Natural killer cell (primary cell): ENCODE results near the gene CALR3. TPM values are rescaled to one million over a fixed set of nuclear protein-coding genes. Genes with fewer than 3 reads are reported as not detected.

Experiments used
- ATAC-seq, 3 donors: fragments of 150-1000 bp in 2 of 3; fragments of 200-7000 bp in 1 of 3; cut with Tn5 transposase; 1 replicate in 1 of 3; 2 replicates in 2 of 3; pipeline ENCODE4 v1.10.0; 2021; ENCODE audit warnings: mild to moderate bottlenecking in 2 of 3, moderate library complexity in 2 of 3
- DNase-seq, 2 donors: peaks; one replicate each; pipeline versions ENCODE4 v3.0.0 to v3.0.0-alpha.2; 2013 to 2021; ENCODE audit warnings: mixed read lengths in 1 of 2
- H3K27ac ChIP-seq: one replicate; pipeline ENCODE4 v1.5.1; 2013; ENCODE audit warnings: mild to moderate bottlenecking, low read length
- H3K27me3 ChIP-seq: one replicate; pipeline ENCODE4 v1.6.1; 2013; ENCODE audit warnings: low read length; ENCODE audit not compliant: control insufficient read depth, insufficient read depth
- H3K36me3 ChIP-seq: one replicate; pipeline ENCODE4 v1.6.1; 2013; ENCODE audit warnings: low read length; ENCODE audit not compliant: control insufficient read depth, insufficient read depth
- H3K4me1 ChIP-seq: one replicate; pipeline ENCODE4 v1.6.1; 2013; ENCODE audit warnings: low read length; ENCODE audit not compliant: control insufficient read depth, insufficient read depth
- H3K4me3 ChIP-seq: one replicate; pipeline ENCODE4 v1.5.1; 2013; ENCODE audit warnings: low read length
- H3K9me3 ChIP-seq: one replicate; pipeline ENCODE4 v1.6.1; 2013; ENCODE audit warnings: low read length; ENCODE audit not compliant: control insufficient read depth, insufficient read depth
- H3K27ac Mint-ChIP-seq, 2 donors: one replicate each; pipeline ENCODE4 v1.8.0; 2022; ENCODE audit warnings: mild to moderate bottlenecking in 2 of 2, mixed read lengths in 2 of 2, moderate library complexity in 1 of 2
- H3K27me3 Mint-ChIP-seq, 2 donors: one replicate each; pipeline ENCODE4 v1.8.0; 2022; ENCODE audit warnings: low read depth in 2 of 2, mixed read lengths in 2 of 2
- H3K36me3 Mint-ChIP-seq: one replicate; pipeline ENCODE4 v1.8.0; 2022; ENCODE audit warnings: mixed read lengths
- H3K4me1 Mint-ChIP-seq, 2 donors: one replicate each; pipeline ENCODE4 v1.8.0; 2022; ENCODE audit warnings: mixed read lengths in 2 of 2
- H3K4me3 Mint-ChIP-seq: one replicate; pipeline ENCODE4 v1.8.0; 2022; ENCODE audit warnings: mild to moderate bottlenecking, moderate library complexity, mixed read lengths
- H3K9me3 Mint-ChIP-seq, 2 donors: one replicate each; pipeline ENCODE4 v1.8.0; 2022; ENCODE audit warnings: mixed read lengths in 2 of 2
- WGBS: methylation state at CpG from one replicate; pipeline ENCODE4 v1.1.7; 2013; ENCODE audit warnings: missing lambda C conversion rate; ENCODE audit not compliant: insufficient coverage; 5-methylcytosine and 5-hydroxymethylcytosine counted together
- intact Hi-C: fragments of 100-400 bp; cut with micrococcal nuclease; formaldehyde crosslinking; loops from one replicate; pipeline ENCODE4 v1.14.2; 2022
- total RNA-seq, 4 donors: library from RNA; stranded (reverse); fragments of 120-200 nt in 1 of 4; gene quantifications; one replicate each; pipeline versions ENCODE4 v1.2.3 to v1.2.4, GENCODE V29; 2013 to 2022
- TF ChIP-seq, protein P1 (sequence below): fragments of 200-600 bp; IDR thresholded peaks from one replicate; pipeline ENCODE4 v1.8.0; 2022; ENCODE audit warnings: antibody characterized with exemption

Gene CALR3
- total RNA-seq, 3 donors from 2014 or later (not counting 1 experiment from before 2014, with no cell fraction given), result not detected

DNA sequence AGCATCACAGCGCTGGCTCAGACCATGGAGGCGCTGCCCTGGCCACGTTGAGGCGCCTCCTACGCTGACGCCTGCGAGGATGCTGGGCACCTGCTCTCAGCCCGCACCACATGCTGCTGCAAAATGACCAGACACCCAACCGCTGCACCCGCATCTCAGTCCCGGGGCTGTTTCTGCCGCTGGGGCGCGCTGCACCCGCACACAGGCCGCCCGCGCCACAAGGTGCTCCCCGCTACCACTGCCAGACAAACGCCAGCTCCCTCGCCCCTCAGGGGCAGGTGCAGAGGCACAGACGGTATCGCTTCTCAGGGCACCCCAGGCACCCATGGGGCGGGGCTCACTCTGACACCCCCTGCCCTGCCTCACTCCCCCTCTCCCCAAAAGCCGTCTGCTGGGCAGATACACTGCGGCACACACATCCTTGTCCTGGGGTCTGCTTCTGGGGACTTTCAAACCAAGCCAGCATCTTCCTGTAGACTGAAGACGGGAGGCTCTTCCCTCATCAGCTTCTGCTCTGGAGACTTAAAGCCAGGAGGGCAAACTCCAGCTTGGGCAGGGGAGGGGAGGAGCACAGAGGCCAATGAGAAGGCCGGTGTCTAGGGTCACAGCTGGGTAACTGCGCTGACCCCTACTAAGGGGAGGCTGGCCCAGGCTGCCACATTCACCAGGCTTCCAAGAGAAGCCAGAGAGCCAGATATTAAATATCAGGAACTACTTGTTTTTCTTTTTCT lies 29.9 kb upstream of the CALR3 start:
- Histone ChIP-seq H3K27ac (no peak overlapping the region), H3K4me3 (no peak overlapping the region), H3K9me3 (no peaks in the 10 kb centered on the region), H3K27me3 (no peaks in the 10 kb centered on the region), H3K4me1 (no peaks in the 10 kb centered on the region), H3K36me3 (peaks cover 80% of the 10 kb centered on the region)
- intact Hi-C loops, result no loop called here
- Mint-ChIP-seq H3K27ac (no peak overlapping the region), H3K36me3 (no peaks in the 10 kb centered on the region), H3K4me3 (no peak overlapping the region), H3K4me1 (peaks cover 0 to 8% of the 10 kb centered on the region in 2 donors), H3K27me3 (no peaks in the 10 kb centered on the region), H3K9me3 (no peaks in the 10 kb centered on the region)
- no peak for DNase-seq
- TF ChIP-seq, protein P1, sequence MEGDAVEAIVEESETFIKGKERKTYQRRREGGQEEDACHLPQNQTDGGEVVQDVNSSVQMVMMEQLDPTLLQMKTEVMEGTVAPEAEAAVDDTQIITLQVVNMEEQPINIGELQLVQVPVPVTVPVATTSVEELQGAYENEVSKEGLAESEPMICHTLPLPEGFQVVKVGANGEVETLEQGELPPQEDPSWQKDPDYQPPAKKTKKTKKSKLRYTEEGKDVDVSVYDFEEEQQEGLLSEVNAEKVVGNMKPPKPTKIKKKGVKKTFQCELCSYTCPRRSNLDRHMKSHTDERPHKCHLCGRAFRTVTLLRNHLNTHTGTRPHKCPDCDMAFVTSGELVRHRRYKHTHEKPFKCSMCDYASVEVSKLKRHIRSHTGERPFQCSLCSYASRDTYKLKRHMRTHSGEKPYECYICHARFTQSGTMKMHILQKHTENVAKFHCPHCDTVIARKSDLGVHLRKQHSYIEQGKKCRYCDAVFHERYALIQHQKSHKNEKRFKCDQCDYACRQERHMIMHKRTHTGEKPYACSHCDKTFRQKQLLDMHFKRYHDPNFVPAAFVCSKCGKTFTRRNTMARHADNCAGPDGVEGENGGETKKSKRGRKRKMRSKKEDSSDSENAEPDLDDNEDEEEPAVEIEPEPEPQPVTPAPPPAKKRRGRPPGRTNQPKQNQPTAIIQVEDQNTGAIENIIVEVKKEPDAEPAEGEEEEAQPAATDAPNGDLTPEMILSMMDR, result no peak
- 97% methylated on average over 29 of the region's 29 CpGs for WGBS
- ATAC-seq, result no peak

DNA sequence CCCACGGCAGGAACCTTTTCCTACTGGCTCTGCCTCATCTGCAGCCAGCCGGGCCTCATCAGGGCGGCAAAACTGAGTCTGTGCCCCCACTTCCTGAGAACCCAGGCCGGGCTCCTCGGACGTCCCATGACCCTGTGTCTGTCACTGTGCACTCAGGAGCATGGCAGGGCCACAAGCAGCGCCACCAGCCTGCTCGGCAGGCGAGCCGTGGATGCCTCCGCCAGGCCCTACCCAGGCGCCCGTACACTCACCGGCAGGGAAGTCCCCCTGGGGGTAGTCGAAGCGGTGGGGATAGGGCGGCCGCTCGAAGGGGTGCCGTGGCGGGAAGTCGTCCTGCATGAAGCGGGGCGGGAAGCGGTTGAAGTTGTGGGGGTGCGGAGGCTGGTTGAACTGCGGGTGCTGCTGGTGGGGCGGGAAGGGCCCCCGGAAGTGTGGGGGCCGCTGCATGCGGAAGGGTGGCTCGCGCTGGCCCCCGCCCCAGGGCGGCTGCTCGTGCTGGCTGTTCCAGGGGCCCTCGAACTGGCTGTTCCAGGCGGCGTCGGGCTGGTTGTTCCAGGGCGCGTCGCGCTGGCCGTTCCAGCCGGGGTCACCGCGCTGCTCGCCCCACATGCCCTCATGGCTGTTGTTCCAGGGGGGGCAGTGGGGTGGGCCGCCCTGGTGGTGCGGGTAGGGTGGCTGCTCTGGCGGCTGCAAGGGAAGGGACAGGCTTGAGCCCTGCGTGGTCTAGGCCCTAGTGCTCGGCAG lies 29.2 kb upstream of the CALR3 start:
- Histone ChIP-seq H3K4me1 (no peaks in the 10 kb centered on the region), H3K9me3 (no peaks in the 10 kb centered on the region), H3K27me3 (no peaks in the 10 kb centered on the region), H3K4me3 (no peak overlapping the region), H3K36me3 (peaks cover 81% of the 10 kb centered on the region), H3K27ac (no peak overlapping the region)
- no peaks in the 10 kb centered on the region for H3K36me3 Mint-ChIP-seq
- 97% methylated on average over 54 of the region's 54 CpGs for WGBS
- ATAC-seq, result no peak
- no peak overlapping the region for H3K27ac Mint-ChIP-seq
- H3K4me1 Mint-ChIP-seq, result peaks cover 0 to 8% of the 10 kb centered on the region in 2 donors
- H3K4me3 Mint-ChIP-seq, result no peak overlapping the region
- DNase-seq, result no peak
- TF ChIP-seq, protein P1, result no peak
- no peaks in the 10 kb centered on the region for H3K27me3 Mint-ChIP-seq
- intact Hi-C loops, result no loop called here
- no peaks in the 10 kb centered on the region for H3K9me3 Mint-ChIP-seq

- Mint-ChIP-seq H3K36me3 (no peaks in the 10 kb centered on the region), H3K4me1 (peaks cover 0 to 5% of the 10 kb centered on the region in 2 donors), H3K27ac (no peak overlapping the region), H3K9me3 (no peaks in the 10 kb centered on the region), H3K27me3 (no peaks in the 10 kb centered on the region), H3K4me3 (no peak overlapping the region)
- DNase-seq (no peak), ATAC-seq (no peak)
- intact Hi-C loops, result no loop called here
- 97% methylated on average over 25 of the region's 25 CpGs for WGBS
- Histone ChIP-seq H3K27me3 (no peaks in the 10 kb centered on the region), H3K4me1 (no peaks in the 10 kb centered on the region), H3K27ac (no peak overlapping the region), H3K4me3 (no peak overlapping the region), H3K9me3 (no peaks in the 10 kb centered on the region), H3K36me3 (peaks cover 84% of the 10 kb centered on the region)
- TF ChIP-seq, protein P1, result no peak
Observed at GRCh38 chr19:16522559-16523377, 26.8 kb upstream of the CALR3 start.
